Skeletal muscle cell (primary cell): ENCODE data around the gene SNTB2.

Experiments
- DNase-seq: peaks from one replicate; pipeline ENCODE4 v3.0.0-alpha.2; 2010; ENCODE audit warnings: low read depth
- H3K4me3 ChIP-seq: 2 replicates; pipeline ENCODE4 v1.5.1; 2011; ENCODE audit warnings: low read depth, mild to moderate bottlenecking, control low read depth, low read length, moderate library complexity

The SNTB2 gene

DNA sequence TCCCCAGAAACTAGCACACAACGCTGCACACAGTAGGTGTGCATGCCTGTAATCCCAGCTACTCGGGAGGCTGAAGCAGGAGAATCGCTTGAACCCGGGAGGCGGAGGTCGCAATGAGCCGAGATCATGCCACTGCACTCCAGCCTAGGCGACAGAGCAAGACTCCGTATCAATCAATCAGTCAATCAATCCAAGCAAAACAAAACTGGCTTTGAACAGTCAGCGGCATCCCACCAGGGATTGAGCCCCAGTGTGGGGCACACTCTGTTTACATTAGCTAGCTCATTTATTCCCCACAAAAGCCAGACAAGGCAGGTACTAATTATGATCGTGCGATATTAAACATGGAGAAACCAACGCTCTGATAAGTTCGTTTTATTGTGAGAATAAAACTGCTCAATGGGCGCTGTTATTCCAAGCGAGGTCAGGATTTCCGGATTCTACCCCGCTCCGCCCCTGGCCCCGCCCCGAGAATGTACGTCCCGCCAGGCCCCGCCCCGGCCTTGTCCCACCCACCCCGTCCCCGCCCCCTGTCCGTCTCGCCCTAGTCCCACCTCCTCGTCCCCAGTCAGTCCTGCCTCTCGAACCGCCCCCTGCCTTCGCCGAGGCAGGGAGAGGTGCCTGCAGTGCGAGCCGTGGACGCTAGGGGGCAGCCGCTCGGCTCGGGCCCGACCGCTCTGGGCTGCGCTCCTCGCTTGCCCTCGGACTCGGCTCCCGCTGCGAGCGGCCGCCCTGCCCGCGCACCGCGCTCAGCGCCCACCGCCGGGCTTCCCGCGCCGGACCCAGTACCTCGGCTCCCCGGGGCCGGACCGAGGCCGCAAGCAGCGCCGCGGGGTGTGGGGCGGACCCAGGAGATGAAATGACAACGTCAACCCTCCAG lies 123.9 kb downstream of the SNTB2 start, which contains the start of gene VPS4A:
VPS4A (plus strand) TSS at position 698 of the 880 bp plus-strand sequence; CDS start at position 860, 162 bp downstream.
- peak; percentile 88 for DNase-seq
- H3K4me3 ChIP-seq, result peak within 1 kb of the TSS; percentile 88

DNA sequence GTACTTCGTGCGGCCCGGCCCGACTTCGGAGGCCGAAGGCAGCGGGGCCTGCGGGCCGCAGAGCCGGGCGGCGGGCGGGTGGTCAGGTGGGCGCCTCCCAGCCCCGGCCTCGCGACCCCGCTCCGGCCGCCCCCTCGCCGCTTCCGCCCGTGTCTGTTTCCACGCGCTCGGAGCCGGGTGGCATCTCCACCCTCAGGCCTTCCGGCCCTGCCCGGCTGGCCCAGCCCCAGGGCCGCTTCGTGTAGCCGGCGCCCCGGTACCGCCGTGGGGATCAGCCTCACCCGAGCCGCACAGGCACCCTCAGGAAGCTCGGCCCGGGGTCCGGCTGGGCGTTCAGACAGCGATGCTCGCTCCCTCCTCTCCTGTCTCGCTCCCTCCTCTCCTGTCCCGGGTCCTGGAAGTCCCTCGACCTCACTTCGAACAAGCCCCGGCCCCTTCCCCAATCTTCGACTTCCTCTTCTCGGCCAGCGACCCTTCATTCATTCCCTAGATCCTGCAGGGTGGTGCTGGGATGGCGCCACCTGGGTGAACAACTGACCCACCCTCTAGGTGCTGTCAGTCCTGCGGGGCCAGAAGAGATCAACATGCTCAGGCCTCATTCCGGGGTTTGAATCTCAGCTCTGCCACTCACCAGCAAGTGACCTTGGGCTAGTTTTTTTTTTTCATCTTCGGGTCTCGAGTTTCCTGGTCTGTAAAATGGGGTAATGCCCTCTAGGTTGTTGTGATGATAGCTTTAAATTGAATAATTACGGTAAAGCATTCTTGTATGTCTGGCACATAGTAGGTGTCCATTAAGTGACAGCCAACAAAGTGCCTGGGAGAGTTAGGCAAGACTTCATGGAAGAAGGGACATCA lies 124.8 kb downstream of the SNTB2 start:
- peak overlapping the region; percentile 88 for H3K4me3 ChIP-seq
- no peak for DNase-seq

DNA sequence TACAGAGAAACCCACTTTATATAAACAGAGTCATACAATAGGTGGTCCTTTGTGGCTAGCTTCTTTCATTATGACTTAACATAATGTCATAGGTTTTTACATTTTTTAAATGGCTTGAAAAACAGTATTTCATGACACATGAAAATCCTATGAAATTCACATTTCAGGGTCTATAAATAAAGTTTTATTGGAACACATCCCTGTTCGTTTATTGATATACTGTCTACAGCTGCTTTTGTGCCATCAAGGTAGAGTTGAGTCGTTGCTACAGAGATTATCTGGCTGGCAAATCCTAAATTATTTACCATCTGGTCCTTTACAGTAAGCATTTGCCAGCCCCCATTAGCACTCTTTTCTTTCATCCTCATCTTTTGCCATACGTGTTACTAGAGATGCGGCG lies 126.5 kb downstream of the SNTB2 start:
- no peak overlapping the region for H3K4me3 ChIP-seq
- no peak for DNase-seq

DNA sequence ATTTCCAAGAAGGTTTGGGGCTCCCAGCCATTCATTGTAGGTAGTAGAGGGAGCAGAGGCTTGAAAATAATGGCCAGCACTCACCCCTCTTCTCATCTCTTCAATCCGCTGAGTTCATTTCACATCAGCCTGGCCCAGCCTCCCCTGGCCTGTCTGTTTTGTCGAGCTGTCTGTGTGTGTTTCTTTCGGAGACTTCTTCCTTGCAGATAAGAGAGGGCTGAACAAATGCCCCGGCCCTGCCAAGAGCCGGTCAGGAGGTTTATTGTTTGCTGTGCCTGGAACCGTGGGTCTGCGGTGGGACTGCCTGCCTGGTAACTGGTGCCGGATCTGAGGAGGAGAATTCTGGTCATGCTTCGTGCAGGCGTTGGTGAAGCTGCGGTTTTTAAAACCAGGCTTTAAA lies 127.6 kb downstream of the SNTB2 start:
- DNase-seq, result no peak
- no peak overlapping the region for H3K4me3 ChIP-seq

DNA sequence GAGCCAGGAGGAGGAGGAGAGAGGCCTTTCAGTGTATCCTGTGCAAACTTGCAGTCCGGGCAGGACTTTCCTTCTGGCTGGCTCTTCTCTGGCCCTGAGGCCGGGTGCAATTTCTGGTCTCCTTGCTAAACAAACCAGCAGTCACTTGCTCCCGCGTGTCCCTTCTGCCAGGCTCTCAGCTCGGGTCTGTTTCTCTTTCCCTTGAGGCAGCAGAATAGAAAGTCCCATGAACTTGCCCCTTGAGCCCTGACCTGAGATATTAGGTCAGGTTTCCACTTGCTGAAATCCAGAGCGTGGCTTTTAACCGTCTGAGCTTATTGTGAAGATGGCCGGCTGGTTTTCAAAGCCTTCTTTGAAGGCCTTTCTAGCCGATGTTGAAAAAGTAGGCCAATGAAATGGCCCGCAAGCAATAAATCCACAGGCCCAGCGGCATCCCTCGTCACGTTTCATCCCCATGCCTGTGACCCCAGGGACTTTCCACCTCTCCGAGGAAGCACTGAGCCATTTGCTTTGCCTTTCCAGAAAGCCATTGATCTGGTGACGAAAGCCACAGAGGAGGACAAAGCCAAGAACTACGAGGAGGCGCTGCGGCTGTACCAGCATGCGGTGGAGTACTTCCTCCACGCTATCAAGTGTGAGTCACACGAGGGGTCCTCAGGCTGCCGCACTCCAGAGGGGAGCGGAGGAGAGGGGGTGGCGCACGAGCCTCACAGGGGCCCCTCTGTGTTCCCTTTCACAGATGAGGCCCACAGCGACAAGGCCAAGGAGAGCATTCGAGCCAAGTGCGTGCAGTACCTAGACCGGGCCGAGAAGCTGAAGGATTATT lies 128.7 kb downstream of the SNTB2 start:
- H3K4me3 ChIP-seq, result no peak overlapping the region
- DNase-seq, result no peak

DNA sequence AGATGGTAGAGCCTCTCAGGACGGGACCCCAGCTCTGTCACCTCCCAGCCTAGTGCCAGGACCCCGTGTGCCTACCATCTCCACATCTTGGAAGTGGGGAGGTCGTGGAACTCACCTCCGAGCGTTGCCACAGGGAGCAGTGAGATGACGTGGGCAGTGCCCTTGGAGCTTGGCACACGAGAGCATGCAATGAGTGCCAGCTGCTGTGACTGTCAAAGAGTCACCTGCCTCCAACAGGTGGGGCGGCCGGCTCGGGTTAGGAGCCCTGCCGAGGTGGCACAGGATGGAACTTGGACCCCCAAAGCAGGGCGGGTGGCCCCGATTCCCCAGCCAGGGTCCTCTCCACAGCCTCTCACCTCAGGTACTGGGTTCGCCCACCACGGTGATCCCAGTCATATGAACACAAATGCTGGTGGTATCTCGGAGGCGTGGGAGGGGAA lies 129.7 kb downstream of the SNTB2 start:
- no peak overlapping the region for H3K4me3 ChIP-seq
- no peak for DNase-seq

DNA sequence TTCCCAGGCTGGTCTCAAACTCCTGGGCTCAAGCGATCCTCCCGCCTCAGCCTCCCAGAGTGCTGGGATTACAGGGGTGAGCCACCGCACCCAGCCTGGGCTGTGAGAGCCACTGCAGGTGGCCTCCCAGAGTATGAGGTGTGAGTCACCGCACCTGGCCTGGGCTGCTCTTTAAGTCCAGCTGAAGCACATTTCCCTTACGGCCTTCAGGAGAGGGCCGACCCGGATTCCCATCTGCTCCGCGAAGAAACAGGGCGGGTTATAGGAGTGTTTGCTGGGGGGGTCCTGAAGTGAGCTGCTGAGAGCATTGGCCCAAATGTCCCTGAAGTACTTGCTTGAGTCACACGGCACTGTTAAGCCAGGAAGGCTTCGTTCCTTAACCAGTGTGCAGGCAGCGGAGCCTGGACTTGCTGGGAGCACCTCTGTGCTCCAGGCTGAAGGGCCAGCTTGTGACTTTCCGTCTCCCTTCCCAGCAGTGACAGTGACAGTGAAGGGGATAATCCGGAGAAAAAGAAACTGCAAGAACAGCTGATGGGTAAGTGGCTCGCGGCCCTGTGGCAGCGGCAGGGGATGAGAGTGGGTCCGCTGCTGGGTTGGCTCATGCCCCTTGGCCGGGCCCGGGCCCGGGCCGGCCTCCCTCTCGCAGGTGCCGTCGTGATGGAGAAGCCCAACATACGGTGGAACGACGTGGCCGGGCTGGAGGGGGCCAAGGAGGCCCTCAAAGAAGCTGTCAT lies 131.4 kb downstream of the SNTB2 start:
- no peak overlapping the region for H3K4me3 ChIP-seq
- DNase-seq, result no peak

DNA sequence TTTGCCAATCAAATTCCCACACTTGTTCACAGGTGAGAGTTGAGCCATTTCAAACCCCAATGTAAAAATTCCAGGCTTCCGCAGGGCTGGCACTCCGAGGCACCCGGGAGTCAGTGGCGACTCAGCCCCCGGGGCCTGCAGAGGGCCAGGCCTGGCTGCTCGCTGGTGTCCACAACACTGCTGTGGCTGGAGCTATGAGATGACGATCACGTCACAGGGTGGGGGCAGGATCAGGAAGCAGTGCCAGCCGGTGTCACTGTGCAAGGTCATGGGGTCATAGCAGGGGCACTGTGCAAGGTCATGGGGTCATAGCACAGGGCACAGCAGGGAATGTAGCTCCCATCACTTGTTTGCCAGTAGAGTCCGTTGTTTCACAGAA lies 131.9 kb downstream of the SNTB2 start:
- no peak overlapping the region for H3K4me3 ChIP-seq
- no peak for DNase-seq

DNA sequence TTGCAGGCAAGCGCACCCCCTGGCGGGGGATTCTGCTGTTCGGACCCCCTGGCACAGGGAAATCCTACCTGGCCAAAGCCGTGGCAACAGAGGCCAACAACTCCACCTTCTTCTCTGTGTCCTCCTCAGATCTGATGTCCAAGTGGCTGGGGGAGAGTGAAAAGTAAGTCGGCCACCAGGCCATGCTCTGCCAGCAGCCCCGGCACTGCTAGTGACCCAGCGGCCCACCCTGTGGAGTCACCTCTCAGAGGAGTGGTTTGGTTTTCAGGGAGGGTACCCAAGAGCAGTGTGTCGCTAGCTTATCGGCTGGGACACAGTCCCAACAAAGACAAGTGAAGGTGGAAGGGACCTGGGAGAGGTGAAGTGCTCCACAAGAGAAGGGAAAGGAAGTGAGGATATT lies 132.4 kb downstream of the SNTB2 start:
- no peak overlapping the region for H3K4me3 ChIP-seq
- no peak for DNase-seq

DNA sequence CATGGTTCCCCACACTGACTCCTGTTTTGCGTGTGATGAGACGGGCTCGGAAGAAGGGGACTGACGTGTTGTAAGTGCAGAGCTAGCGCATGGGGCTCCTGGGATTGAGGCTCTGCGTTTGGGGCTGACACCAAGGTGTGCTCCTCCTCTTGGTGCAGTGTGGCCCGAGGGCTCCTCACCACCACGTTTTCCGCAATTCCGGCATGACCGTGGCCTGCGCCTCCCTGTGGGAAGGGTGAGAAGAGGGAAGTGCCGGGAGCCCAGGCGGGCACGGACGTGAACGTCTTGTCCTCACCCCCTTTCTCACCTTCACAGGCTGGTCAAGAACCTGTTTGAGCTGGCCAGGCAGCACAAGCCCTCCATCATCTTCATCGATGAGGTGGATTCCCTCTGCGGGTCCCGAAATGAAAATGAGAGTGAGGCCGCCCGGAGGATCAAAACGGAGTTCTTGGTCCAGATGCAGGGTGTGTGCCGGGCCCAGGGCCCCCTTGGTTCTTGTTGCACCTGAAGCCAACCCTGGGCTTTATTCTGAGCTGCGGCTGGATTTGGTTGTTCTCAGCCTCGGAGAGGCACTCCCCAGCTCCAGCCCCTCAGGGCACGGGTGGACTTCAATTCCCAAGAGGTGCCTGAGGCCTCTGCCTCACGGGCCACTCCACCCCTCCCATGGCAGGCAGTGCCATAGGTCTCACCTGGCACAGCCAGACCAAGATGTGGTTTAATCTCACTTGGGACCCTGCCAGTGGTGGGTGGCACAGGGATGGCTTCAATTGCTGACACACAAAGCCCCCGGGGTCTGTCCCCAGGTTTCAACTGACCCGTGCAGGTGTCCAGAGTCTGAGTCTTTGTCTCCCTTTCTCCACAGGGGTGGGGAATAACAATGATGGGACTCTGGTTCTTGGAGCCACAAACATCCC lies 133.1 kb downstream of the SNTB2 start:
- H3K4me3 ChIP-seq, result no peak overlapping the region
- DNase-seq, result no peak

DNA sequence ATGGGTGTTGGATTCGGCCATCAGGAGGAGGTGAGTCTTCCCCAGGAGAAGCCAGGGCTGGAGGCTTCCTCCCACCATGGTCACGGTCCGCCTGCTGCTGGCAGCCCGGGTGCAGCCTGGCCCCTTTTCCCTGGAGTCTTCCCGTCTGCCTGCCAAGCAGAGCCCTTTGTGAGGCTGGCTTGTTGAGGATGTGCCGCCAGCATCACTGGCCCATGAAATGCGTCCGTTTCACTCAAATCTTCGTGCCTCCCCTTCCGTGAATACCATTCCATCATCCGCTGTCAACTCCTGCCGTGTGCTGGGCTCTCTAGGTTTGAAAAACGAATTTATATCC lies 133.7 kb downstream of the SNTB2 start:
- DNase-seq, result no peak
- no peak overlapping the region for H3K4me3 ChIP-seq

DNA sequence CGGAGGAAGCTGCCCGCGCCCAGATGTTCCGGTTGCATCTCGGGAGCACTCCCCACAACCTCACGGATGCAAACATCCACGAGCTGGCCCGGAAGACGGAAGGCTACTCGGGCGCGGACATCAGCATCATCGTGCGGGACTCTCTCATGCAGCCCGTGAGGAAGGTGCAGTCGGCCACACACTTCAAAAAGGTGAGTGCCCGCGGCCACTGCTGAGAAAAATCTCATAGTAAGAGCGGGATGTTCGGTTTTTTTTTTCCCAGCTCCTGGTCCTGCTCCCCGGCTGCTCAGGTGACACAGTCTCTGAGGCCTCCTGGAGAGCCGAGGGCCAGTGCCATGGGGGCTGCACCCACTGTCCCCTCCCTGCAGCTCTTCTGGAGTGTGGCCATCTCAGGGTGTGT lies 134.1 kb downstream of the SNTB2 start:
- no peak overlapping the region for H3K4me3 ChIP-seq
- no peak for DNase-seq

DNA sequence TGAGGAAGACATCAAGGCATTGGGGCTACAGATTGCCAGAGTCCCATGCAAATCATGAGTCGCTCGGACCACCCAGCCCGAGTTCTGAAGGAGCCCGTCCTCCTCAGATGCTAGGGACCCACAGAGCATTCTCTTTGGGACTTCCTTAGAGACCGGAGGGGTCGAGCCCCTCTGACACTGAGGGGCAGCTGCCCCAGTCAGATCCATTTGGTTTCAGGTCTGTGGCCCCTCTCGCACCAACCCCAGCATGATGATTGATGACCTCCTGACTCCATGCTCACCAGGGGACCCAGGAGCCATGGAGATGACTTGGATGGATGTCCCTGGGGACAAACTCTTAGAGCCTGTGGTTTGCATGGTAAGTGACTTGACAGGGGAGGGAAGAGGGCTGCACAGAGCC lies 135.4 kb downstream of the SNTB2 start:
- no peak for DNase-seq
- H3K4me3 ChIP-seq, result no peak overlapping the region

DNA sequence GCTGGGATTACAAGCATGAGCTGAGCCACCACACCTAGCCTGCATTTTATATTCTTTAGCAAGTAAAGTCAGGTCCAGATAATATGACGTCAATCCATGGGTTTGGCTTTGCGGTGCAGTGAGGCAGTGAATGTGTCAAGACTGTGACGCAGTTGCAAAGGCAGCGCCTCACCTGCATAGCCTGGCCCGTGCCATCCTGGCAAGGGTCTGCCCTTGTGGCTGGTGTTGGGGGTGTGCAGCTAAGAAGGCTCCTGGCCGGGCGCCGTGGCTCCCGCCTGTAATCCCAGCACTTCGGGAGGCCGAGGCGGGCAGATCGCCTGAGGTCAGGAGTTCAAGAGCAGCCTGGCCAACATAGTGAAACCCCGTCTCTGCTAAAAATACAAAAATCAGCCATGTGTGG lies 136.5 kb downstream of the SNTB2 start:
- no peak for DNase-seq
- H3K4me3 ChIP-seq, result no peak overlapping the region

DNA sequence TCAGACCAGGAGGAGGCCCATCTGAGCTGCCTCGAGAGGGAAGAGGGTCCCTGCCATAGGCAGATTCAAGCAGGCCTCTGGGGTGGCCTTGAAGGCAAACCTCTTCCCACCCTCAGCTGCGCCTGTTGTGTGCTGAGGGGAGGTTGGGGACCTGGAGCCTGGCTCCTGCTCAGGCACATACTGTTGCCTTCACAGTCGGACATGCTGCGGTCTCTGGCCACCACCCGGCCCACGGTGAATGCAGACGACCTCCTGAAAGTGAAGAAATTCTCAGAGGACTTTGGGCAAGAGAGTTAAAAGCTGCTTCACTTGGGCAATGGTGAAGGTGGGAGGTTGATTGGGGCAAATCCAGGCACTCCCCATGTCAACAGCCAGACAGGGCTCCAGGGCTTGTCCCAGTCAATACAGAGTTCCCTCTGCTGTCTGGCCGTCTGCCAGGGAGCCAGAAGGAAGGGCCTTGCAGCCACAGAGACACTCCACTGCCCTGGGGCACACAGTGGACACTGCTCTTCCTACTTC lies 137.1 kb downstream of the SNTB2 start:
- H3K4me3 ChIP-seq, result no peak overlapping the region
- DNase-seq, result no peak

DNA sequence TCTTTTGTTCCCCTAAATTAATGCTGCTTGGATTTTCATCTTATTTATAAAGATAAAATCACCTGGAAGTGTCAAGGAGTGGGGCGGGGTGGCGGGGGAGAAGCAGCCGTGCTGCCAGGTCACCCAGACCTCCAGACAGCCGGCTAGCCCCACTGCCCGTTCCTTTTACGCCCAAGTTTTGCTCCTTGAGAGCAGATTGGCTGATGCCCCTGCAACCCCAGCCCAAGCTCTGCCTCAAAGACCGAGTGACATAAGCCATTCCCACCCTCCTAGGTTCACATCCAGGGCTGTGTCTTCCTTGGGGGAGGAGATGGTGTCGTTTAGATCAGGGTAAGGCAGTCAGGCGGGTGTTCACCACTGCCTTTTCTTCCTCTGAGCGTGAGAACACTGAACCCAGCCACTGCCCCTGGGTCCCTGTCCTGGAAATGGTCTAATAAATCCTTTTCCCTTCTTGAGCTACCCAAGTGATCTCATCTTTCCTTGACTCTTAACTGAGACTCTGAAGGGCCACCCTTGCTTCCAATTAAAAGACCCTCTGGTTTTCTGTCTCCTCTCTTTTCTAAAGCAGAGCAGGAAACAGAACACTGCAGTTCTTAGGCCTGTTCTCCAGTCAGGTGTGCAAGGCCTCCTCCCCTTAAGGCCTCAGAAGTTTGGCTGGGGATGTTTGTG lies 137.8 kb downstream of the SNTB2 start:
- no peak for DNase-seq
- no peak overlapping the region for H3K4me3 ChIP-seq

DNA sequence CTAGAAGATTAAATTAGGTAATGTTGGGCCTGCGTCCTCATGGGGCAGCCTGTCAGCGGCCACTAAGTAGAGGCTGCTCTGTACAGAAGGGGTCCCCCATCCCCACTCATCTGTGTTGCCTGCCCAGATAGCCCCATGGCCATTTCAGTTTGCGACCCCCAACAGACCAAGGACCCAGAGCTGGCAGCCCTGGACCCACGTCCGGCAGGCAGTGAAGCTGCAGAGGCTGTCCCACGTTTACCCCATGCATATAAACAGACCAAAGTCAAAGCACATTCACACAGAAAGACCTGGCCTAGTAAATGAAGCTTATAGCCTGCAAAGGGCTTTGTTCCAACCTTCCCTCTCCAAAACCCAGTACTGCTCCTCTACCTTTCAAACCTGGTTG lies 138.8 kb downstream of the SNTB2 start:
- DNase-seq, result no peak
- no peak overlapping the region for H3K4me3 ChIP-seq
